ENCODE results near the gene ZNF891.

ZNF891 gene

GRCh38 chr12:133156125-133156690 is 26.1 kb upstream of the ZNF891 start:
- Histone ChIP-seq H3K79me1 (ENCODE audit: low read depth, low read length) (no peaks in the 10 kb centered on the region), H3K9ac (ENCODE audit: low read depth, low read length, poor library complexity) (no peak overlapping the region), H2BK15ac (ENCODE audit: low read length) (no peak overlapping the region), H4K8ac (ENCODE audit: low read depth, low read length) (no peak overlapping the region), H2BK120ac (ENCODE audit: low read depth, low read length) (no peak overlapping the region), H4K91ac (ENCODE audit: low read depth, low read length, poor library complexity) (no peak overlapping the region), H3K4ac (ENCODE audit: low read length) (no peak overlapping the region), H3K4me2 (ENCODE audit: insufficient read depth, low read length, poor library complexity, severe bottlenecking) (no peak overlapping the region), H2BK12ac (ENCODE audit: low read length) (no peak overlapping the region), H3K4me1 (ENCODE audit: control insufficient read depth in 2 of 2, insufficient read depth in 1 of 2, low read depth in 1 of 2, low read length in 2 of 2) (no peaks in the 10 kb centered on the region), H3K27ac (replicated peaks; ENCODE audit: low read length) (no peak overlapping the region), H2BK5ac (ENCODE audit: low read length) (no peak overlapping the region), H3K36me3 (replicated peaks in 1 of 2; ENCODE audit: control insufficient read depth in 2 of 2, insufficient read depth in 2 of 2, low read length in 2 of 2) (peaks cover 31 to 80% of the 10 kb centered on the region in 2 donors), H3K23ac (ENCODE audit: low read depth, low read length, poor library complexity) (no peak overlapping the region), H3K18ac (ENCODE audit: low read length) (no peak overlapping the region), H3K27me3 (ENCODE audit: control insufficient read depth in 3 of 3, insufficient read depth in 3 of 3, low read depth in 1 of 3, low read length in 3 of 3) (no peaks in the 10 kb centered on the region), H3K9me3 (replicated peaks in 1 of 2; ENCODE audit: control insufficient read depth in 2 of 2, insufficient read depth in 1 of 2, low read depth in 1 of 2, low read length in 2 of 2) (peaks cover 42 to 90% of the 10 kb centered on the region in 2 donors), H3K4me3 (ENCODE audit: low read length in 2 of 2) (no peak overlapping the region), H2AFZ (ENCODE audit: low read length) (no peak overlapping the region), H3K14ac (ENCODE audit: low read length) (no peak overlapping the region), H2AK5ac (ENCODE audit: low read depth, low read length) (no peak overlapping the region)
- DNase-seq (ENCODE audit: low spot score): no peak
- no CpG with 5 or more reads among the region's 2 CpGs for WGBS, 2 donors (ENCODE audit: extremely low coverage in 2 of 2, insufficient read length in 2 of 2, insufficient replicate concordance in 1 of 2)

- H2BK120ac ChIP-seq (ENCODE audit: low read depth, low read length): no peak overlapping the region
- no peak overlapping the region for H3K14ac ChIP-seq (ENCODE audit: low read length)
- H3K79me1 ChIP-seq (ENCODE audit: low read depth, low read length): no peaks in the 10 kb centered on the region
- H3K9me3 ChIP-seq (replicated peaks in 1 of 2; ENCODE audit: control insufficient read depth in 2 of 2, insufficient read depth in 1 of 2, low read depth in 1 of 2, low read length in 2 of 2): peaks cover 28 to 96% of the 10 kb centered on the region in 2 donors
- H3K9ac ChIP-seq (ENCODE audit: low read depth, low read length, poor library complexity): no peak overlapping the region
- H3K27ac ChIP-seq (replicated peaks; ENCODE audit: low read length): no peak overlapping the region
- no peaks in the 10 kb centered on the region for H3K4me1 ChIP-seq (ENCODE audit: control insufficient read depth in 2 of 2, insufficient read depth in 1 of 2, low read depth in 1 of 2, low read length in 2 of 2)
- WGBS, 2 donors (ENCODE audit: extremely low coverage in 2 of 2, insufficient read length in 2 of 2, insufficient replicate concordance in 1 of 2): no CpG with 5 or more reads among the region's 2 CpGs
- no peak overlapping the region for H2AFZ ChIP-seq (ENCODE audit: low read length)
- peaks cover 26 to 97% of the 10 kb centered on the region in 2 donors for H3K36me3 ChIP-seq (replicated peaks in 1 of 2; ENCODE audit: control insufficient read depth in 2 of 2, insufficient read depth in 2 of 2, low read length in 2 of 2)
- H3K23ac ChIP-seq (ENCODE audit: low read depth, low read length, poor library complexity): no peak overlapping the region
- no peak overlapping the region for H3K4ac ChIP-seq (ENCODE audit: low read length)
- H2BK12ac ChIP-seq (ENCODE audit: low read length): no peak overlapping the region
- no peak overlapping the region for H2BK5ac ChIP-seq (ENCODE audit: low read length)
- no peak overlapping the region for H2BK15ac ChIP-seq (ENCODE audit: low read length)
- no peak for DNase-seq (ENCODE audit: low spot score)
- no peak overlapping the region for H4K91ac ChIP-seq (ENCODE audit: low read depth, low read length, poor library complexity)
- no peak overlapping the region for H2AK5ac ChIP-seq (ENCODE audit: low read depth, low read length)
- H4K8ac ChIP-seq (ENCODE audit: low read depth, low read length): no peak overlapping the region
- no peaks in the 10 kb centered on the region for H3K27me3 ChIP-seq (ENCODE audit: control insufficient read depth in 3 of 3, insufficient read depth in 3 of 3, low read depth in 1 of 3, low read length in 3 of 3)
- H3K18ac ChIP-seq (ENCODE audit: low read length): no peak overlapping the region
- no peak overlapping the region for H3K4me2 ChIP-seq (ENCODE audit: insufficient read depth, low read length, poor library complexity, severe bottlenecking)
- H3K4me3 ChIP-seq (ENCODE audit: low read length in 2 of 2): no peak overlapping the region
These were observed 15.9 kb upstream of the ZNF891 start for GRCh38 chr12:133145981-133146380.

- Histone ChIP-seq H3K4me1 (ENCODE audit: control insufficient read depth in 2 of 2, insufficient read depth in 1 of 2, low read depth in 1 of 2, low read length in 2 of 2) (no peaks in the 10 kb centered on the region), H3K4me2 (ENCODE audit: insufficient read depth, low read length, poor library complexity, severe bottlenecking) (no peak overlapping the region), H3K9me3 (replicated peaks in 1 of 2; ENCODE audit: control insufficient read depth in 2 of 2, insufficient read depth in 1 of 2, low read depth in 1 of 2, low read length in 2 of 2) (peaks cover 52 to 94% of the 10 kb centered on the region in 2 donors), H3K23ac (ENCODE audit: low read depth, low read length, poor library complexity) (no peak overlapping the region), H3K79me1 (ENCODE audit: low read depth, low read length) (peaks cover 5% of the 10 kb centered on the region), H3K36me3 (replicated peaks in 1 of 2; ENCODE audit: control insufficient read depth in 2 of 2, insufficient read depth in 2 of 2, low read length in 2 of 2) (peaks cover 34 to 93% of the 10 kb centered on the region in 2 donors), H3K14ac (ENCODE audit: low read length) (no peak overlapping the region), H3K4ac (ENCODE audit: low read length) (no peak overlapping the region), H4K8ac (ENCODE audit: low read depth, low read length) (no peak overlapping the region), H3K27ac (replicated peaks; ENCODE audit: low read length) (no peak overlapping the region), H2AK5ac (ENCODE audit: low read depth, low read length) (no peak overlapping the region), H2BK120ac (ENCODE audit: low read depth, low read length) (no peak overlapping the region), H3K27me3 (ENCODE audit: control insufficient read depth in 3 of 3, insufficient read depth in 3 of 3, low read depth in 1 of 3, low read length in 3 of 3) (no peaks in the 10 kb centered on the region), H3K9ac (ENCODE audit: low read depth, low read length, poor library complexity) (no peak overlapping the region), H2BK5ac (ENCODE audit: low read length) (no peak overlapping the region), H2AFZ (ENCODE audit: low read length) (no peak overlapping the region), H2BK12ac (ENCODE audit: low read length) (no peak overlapping the region), H3K18ac (ENCODE audit: low read length) (no peak overlapping the region), H4K91ac (ENCODE audit: low read depth, low read length, poor library complexity) (no peak overlapping the region), H2BK15ac (ENCODE audit: low read length) (no peak overlapping the region), H3K4me3 (ENCODE audit: low read length in 2 of 2) (no peak overlapping the region)
- WGBS, 2 donors (ENCODE audit: extremely low coverage in 2 of 2, insufficient read length in 2 of 2, insufficient replicate concordance in 1 of 2): no CpG with 5 or more reads among the region's 2 CpGs
- no peak for DNase-seq (ENCODE audit: low spot score)
These were observed 5.7 kb upstream of the ZNF891 start for GRCh38 chr12:133135747-133136146.

- peak overlapping the region; percentile 76 for H3K4me2 ChIP-seq (ENCODE audit: insufficient read depth, low read length, poor library complexity, severe bottlenecking)
- H3K79me1 ChIP-seq (ENCODE audit: low read depth, low read length): peaks cover 7% of the 10 kb centered on the region
- H2AK5ac ChIP-seq (ENCODE audit: low read depth, low read length): no peak overlapping the region
- no peak overlapping the region for H2BK5ac ChIP-seq (ENCODE audit: low read length)
- no CpG with 5 or more reads among the region's 17 CpGs for WGBS, 2 donors (ENCODE audit: extremely low coverage in 2 of 2, insufficient read length in 2 of 2, insufficient replicate concordance in 1 of 2)
- H3K23ac ChIP-seq (ENCODE audit: low read depth, low read length, poor library complexity): no peak overlapping the region
- no peak overlapping the region for H2BK15ac ChIP-seq (ENCODE audit: low read length)
- H2BK120ac ChIP-seq (ENCODE audit: low read depth, low read length): no peak overlapping the region
- H3K4me3 ChIP-seq (ENCODE audit: low read length in 2 of 2): peak overlapping the region; percentile 69 to 86
- H3K9ac ChIP-seq (ENCODE audit: low read depth, low read length, poor library complexity): peak overlapping the region; percentile 71
- peak overlapping the region; percentile 98 for H2AFZ ChIP-seq (ENCODE audit: low read length)
- H3K27ac ChIP-seq (replicated peaks; ENCODE audit: low read length): peak overlapping the region; percentile 95
- no peaks in the 10 kb centered on the region for H3K27me3 ChIP-seq (ENCODE audit: control insufficient read depth in 3 of 3, insufficient read depth in 3 of 3, low read depth in 1 of 3, low read length in 3 of 3)
- no peaks in the 10 kb centered on the region for H3K4me1 ChIP-seq (ENCODE audit: control insufficient read depth in 2 of 2, insufficient read depth in 1 of 2, low read depth in 1 of 2, low read length in 2 of 2)
- no peak overlapping the region for H4K8ac ChIP-seq (ENCODE audit: low read depth, low read length)
- peaks cover 29 to 80% of the 10 kb centered on the region in 2 donors for H3K9me3 ChIP-seq (replicated peaks in 1 of 2; ENCODE audit: control insufficient read depth in 2 of 2, insufficient read depth in 1 of 2, low read depth in 1 of 2, low read length in 2 of 2)
- peaks cover 23 to 74% of the 10 kb centered on the region in 2 donors for H3K36me3 ChIP-seq (replicated peaks in 1 of 2; ENCODE audit: control insufficient read depth in 2 of 2, insufficient read depth in 2 of 2, low read length in 2 of 2)
- H2BK12ac ChIP-seq (ENCODE audit: low read length): no peak overlapping the region
- no peak for DNase-seq (ENCODE audit: low spot score)
- H3K4ac ChIP-seq (ENCODE audit: low read length): no peak overlapping the region
- H3K18ac ChIP-seq (ENCODE audit: low read length): peak overlapping the region; percentile 91
- H4K91ac ChIP-seq (ENCODE audit: low read depth, low read length, poor library complexity): no peak overlapping the region
- H3K14ac ChIP-seq (ENCODE audit: low read length): peak overlapping the region; percentile 9
These were observed 694 bp upstream of the ZNF891 start for GRCh38 chr12:133130808-133131128.

Measured in neuronal stem cell (in vitro differentiated cells).